GM18505 (cell line): Measurements from ENCODE around the gene ARHGAP19.

Source experiments
- ATAC-seq: cut with Tn5 transposase; IDR thresholded peaks from one replicate; pipeline ENCODE4 v1.9.1; 2021; ENCODE audit not compliant: unreplicated experiment
- POLR2A ChIP-seq: IDR thresholded peaks from 4 replicates; pipeline ENCODE4 v1.6.1; 2011; ENCODE audit warnings: borderline replicate concordance; ENCODE audit not compliant: insufficient read depth, insufficient read length; ENCODE audit errors: extremely low read depth

The ARHGAP19 gene

DNA sequence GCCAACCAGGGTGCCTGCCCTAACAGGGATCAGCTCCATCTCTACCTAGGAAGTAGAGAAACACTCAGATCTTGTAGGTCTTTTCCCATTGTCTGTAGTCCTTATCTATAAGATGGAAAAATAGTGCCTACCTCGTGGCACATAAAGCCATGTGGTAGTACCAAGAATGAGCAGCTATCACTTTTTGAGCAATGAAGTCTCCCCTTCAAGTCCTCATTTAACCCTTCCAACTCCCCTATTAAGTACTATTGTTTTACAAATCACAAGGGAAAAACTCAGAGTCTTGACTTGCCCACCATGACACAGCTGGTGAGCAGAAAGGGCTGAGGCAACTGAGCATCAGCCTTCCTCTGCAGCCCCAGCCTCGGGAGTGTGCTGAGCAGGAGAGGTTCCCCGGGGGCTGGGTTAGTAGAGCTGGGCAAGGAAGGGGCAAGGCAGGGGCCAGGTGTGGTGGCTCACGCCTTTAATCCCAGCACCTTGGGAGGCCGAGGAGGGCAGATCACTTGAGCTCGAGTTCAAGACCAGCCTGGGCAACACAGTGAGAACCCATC lies 38.8 kb upstream of the ARHGAP19 start:
- no peak for ATAC-seq
- TF ChIP-seq POLR2A, result no peak

DNA sequence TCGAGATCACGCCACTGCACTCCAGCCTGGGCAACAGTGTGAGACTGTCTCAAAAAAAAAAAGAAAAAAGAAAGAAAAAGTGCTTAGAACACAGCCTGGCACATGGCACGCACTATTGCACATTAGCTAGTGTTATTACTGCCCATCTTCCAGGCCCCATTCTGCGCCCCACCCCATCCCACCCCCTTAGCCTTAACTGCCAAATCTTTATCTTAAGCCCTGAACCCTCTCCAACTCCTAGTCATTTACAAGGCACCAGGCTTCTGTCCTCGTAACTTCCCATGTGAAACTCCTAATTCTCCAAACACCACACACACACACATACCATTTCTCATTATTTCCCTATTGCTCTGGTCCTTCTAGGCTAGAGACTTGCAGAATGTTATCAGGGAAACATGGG lies 37.3 kb upstream of the ARHGAP19 start:
- no peak for TF ChIP-seq POLR2A
- ATAC-seq, result no peak

DNA sequence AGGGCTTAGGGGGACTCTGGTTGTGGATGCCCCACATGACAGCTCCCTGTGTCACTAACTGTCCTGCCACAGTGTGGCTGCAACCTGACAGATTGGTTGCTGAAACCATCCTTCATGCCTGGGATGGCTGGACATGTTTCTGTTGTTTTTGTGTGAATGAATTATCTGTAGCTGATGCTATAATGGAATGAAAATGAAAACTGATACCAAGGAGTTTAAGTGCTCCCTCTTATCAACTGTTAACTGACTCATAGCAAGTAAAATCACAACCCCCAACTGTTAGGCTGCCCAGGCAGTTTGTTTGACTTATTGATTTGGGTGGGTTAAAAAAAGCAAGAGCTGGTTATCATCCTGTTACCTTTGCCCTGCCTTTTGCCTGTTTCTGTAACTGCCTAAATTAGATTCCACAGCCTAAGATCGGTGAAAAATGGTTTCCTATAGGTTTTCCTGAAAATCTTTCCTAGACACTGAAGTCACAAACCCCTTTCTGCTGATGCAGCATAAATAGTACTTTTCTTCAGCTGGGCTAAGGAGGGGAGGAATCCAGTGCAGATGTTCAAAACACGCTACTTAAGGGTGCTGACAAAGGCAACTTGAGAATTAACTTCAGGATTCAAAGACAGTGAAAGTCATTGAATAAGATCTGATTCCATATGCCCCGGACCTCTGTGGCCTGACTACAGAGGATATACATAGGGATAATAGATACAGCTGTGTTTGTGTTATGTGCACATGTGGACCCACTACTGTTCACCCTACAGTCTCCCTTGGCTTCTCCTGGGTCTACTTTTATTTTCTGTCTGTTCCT lies 36.4 kb upstream of the ARHGAP19 start:
- ATAC-seq, result no peak
- TF ChIP-seq POLR2A, result no peak

DNA sequence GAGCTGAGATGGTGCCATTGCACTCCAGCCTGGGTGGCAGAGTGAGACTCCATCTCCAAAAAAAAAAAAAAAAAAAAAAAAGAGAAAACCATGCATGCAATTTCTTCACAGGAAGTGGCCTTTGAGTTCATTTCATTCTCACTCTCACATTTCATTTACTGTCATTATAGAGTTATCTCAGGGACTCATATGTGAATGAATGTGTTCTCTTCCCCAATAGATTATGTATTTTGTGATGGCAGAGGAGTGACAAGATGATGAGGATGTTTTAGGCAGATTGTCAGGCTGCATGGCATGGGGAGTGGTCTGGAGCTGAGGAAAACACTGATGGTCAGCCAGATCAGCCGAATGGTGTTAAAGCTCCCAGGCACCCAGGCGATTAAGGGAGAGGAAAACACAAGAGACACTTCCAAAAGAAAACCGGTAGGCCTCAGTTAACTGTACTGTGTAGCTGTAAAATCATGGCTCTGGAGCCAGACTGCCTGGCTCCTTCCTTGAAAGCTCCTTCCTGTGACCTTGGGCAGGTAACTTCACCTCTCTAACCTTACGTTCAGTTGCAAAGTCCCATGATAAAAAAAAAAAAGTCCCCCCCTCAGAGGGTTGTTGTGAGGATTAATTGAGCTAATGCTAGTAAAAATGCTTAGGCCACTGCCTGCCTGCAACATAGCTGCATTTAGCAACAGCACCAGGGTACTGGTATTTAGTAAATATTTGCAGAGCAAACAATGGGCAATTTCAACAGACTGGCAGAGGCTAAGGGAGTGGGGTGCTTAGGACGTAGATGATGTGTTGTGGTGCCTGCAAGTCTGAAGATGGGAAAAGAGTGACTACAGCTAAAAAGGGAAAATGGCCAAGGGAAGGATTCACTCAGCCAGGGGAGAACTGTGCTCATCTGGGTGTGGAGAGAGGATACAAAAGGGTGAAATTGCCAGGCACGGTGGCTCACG lies 35.2 kb upstream of the ARHGAP19 start:
- ATAC-seq, result no peak
- no peak for TF ChIP-seq POLR2A

DNA sequence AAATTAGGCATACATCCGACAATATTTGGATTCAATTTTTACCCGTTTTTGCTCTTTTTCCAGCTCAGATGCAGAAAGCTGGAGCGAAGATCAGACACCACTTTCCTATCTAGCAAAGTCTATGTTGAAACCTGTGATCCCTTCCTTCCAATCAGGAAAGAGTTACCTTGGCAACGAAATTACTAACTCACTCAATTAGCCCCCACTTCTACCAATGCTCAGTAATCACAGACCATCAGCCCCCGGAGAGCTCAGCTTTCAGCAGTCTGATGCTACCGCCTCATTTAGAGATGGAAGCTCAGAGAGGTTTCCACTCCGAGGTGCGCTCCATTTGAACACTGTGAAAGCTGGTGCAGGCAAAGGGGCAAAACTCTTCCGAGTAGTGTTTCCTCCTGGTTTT lies 33.3 kb upstream of the ARHGAP19 start:
- no peak for ATAC-seq
- no peak for TF ChIP-seq POLR2A

DNA sequence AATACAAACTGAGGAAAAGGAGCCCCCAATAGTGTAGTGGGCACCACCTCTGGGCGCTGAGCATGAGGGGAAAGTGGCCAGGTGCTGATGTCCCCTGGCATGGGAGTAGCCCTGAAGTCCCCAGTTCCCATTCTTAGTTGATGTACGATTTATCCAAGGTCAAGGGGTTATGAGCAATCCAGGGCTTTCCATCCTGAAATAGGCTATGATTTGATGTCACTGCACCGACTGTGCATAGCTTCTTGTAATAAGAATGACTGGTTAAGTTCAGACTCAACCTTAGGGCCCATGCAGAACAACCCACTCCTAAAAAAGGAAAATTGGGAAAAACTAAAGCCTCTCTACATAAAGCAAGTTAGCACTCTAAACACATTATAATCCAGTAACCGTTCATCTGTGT lies 31.1 kb upstream of the ARHGAP19 start:
- TF ChIP-seq POLR2A, result no peak
- ATAC-seq, result no peak

DNA sequence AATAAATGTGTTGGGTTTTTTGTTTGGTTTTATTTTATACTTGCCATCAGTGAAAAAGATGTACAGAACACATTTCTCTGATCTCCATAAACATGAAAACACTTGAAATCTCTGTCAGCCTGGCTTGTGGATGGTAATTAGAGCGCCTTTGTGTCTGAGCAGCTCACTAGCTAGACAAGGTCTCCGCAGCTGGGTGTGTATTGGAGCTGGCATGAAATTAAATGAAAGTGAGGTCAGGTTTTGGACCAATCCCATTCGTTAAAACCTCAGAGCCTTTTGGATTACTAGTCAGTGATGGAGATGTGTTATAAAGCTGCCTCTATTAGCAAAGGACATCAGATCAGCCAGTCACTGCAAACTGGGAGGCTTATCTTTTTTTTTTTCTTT lies 29.4 kb upstream of the ARHGAP19 start:
- TF ChIP-seq POLR2A, result no peak

DNA sequence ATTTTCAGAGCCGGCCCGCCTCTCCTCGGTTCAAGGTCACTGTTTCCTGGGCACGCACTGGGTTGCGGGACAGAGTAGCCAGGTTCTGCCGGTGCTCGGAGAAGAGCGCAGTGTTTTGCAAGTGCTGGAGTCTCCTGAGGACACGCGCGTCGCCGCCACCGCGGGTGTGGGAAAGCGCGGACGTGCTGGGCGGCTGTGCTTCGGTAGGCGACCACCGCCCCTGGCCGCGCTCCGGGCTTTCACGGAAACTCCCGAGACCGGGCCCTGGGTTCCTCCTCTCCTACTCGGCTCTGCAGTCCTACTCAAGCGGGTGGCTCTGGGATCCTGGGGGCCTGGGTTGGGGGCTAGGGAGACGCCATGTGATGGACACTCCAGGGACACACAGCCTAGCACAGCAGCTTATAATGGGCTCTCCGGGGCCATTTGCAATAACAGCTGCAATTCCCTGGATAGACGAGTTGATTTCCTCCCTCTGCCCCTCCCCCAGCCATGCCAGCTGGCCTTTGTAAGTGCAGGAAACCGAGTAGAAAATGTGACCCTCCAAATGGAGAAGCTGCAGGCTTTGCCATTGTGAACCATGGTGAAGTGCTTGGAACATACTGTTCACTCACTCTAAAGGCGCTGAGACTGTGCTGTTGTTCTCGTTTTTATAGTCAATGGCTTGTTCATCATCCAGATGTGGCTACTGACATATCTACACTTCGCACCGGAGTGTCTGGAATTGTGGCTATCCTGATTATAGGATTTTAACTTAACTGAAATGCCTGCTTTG lies 28.8 kb upstream of the ARHGAP19 start:
- no peak for ATAC-seq
- no peak for TF ChIP-seq POLR2A

More for the DNA sequence above, 29.4 kb upstream of the ARHGAP19 start:
- ATAC-seq, result no peak

DNA sequence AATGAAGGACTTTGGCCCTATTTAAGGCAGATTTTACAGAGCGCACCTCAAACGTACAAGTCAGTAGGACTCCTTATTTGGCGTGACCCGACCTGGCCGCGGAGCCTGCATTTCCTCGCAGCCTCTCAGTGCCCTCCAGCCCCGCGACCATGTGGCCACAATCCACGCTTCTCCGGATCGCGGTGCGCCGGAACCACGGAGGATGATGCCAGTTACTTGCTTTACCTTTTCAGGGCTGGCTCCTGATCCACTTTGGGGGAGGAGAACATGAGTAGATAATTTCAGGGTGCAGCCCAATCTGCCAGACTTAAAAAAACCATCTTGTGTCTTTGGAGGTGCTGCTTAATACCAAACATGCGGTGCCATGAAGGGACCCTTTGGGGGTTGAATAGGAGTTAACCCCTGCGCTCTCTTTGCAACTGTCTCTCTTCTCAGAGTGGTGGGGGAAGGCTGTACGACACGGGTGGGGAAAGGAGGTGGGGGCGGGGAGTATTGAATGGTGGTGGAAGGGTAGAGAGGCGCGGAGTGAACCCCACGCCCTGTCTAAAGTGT lies 28.1 kb upstream of the ARHGAP19 start:
- ATAC-seq, result no peak

DNA sequence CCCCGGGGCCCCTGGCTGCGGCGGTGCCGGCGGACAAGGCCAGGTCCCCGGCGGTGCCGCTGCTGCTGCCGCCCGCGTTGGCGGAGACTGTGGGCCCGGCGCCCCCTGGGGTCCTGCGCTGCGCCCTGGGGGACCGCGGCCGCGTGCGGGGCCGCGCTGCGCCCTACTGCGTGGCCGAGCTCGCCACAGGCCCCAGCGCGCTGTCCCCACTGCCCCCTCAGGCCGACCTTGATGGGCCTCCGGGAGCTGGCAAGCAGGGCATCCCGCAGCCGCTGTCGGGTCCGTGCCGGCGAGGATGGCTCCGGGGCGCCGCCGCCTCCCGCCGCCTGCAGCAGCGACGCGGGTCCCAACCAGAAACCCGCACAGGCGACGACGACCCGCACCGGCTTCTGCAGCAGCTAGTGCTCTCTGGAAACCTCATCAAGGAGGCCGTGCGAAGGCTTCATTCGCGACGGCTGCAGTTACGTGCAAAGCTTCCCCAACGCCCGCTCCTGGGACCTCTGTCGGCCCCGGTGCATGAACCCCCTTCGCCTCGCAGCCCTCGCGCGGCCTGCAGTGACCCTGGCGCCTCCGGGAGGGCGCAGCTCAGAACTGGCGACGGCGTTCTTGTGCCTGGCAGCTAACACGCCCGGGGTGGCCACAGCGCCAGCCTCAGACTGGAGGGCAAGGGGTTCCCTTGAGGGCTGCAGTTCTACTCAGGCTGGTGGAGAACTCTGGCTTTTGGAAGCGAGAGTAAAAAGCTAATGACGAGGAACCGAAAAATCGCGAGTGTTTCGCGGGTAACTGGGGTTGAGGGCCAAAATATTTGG lies 27.4 kb upstream of the ARHGAP19 start:
- no peak for TF ChIP-seq POLR2A
- peak; percentile 29 for ATAC-seq

More for the DNA sequence above, 28.1 kb upstream of the ARHGAP19 start:
- no peak for TF ChIP-seq POLR2A

DNA sequence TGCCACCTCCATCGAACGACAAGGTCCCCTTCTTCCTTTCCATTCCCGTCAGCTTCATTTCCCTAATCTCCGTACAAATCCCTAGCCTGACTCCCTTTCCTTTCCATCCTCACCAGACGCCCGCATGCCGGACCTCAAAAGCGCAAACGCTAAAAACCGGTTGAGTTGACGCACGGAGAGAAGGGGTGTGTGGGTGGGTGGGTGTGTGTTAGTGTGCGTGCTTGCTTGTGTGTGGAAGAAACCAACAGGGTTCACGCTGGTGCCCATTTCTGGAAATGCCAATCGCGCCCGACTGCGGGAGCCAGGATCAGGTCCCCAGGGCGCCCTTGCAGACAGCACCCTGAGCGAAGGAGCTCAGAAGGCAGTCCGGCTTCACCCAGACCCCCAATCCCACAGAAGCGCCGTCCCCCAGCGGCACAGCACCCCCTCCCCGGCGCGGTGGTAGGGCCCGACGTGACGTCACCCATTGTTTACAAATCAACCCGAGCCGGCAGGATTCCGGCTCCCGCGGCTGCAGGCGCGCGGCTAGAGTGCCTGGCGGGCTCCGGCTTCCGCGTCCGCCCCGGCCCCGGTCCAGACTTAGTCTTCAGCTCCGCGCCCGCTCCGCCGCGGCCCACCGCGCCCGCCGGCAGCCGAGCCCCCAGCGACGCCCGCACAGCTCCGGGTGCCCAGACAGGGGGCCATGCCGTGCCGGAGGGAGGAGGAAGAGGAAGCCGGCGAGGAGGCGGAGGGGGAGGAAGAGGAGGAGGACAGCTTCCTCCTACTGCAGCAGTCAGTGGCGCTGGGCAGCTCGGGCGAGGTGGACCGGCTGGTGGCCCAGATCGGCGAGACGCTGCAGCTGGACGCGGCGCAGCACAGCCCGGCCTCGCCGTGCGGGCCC lies 26.6 kb upstream of the ARHGAP19 start, which contains the start of gene FRAT1:
Gene FRAT1 (plus strand): TSS at position 500 of the 880 bp plus-strand sequence. CDS start 183 bp downstream, at position 683.
- peak; percentile 63 for TF ChIP-seq POLR2A
- peak; percentile 74 for ATAC-seq

DNA sequence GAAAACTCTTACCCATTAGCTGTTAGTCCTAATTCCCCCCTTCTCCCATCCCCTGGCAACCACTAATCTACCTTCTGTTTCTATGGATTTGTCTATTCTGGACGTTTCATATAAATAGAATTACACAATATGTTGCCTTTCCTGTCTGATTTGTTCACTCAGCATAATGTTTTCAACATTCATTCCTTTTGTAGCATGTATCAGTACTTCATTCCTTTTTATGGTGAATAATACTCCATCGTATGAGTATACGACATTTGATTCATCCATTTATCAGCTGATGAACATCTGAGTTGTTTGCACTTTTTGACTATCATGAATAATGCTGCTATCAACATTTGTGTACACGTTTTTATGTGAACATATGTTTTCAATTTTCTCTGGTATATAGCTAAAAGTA lies 22.2 kb upstream of the ARHGAP19 start:
- TF ChIP-seq POLR2A, result no peak
- ATAC-seq, result no peak
